A673 (cell line): ENCODE measurements around the gene MUC15.

ENCODE experiments used
- EZH2 ChIP-seq: fragments of 200-600 bp; sonication (generic); IDR thresholded peaks from 2 replicates; pipeline ENCODE4 v1.6.1; 2017; ENCODE audit warnings: borderline replicate concordance, low read depth, mild to moderate bottlenecking, mixed read lengths, antibody characterized with exemption, low read length; ENCODE audit not compliant: poor library complexity, severe bottlenecking
- TF ChIP-seq, protein P1 (sequence below): fragments of 300-800, 200-600 bp; sonication (generic); conservative IDR thresholded peaks from 2 replicates; pipeline ENCODE4 v1.5.1; 2017; ENCODE audit warnings: low read depth, mild to moderate bottlenecking, antibody characterized with exemption, low read length, moderate library complexity, mixed read lengths

DNA sequence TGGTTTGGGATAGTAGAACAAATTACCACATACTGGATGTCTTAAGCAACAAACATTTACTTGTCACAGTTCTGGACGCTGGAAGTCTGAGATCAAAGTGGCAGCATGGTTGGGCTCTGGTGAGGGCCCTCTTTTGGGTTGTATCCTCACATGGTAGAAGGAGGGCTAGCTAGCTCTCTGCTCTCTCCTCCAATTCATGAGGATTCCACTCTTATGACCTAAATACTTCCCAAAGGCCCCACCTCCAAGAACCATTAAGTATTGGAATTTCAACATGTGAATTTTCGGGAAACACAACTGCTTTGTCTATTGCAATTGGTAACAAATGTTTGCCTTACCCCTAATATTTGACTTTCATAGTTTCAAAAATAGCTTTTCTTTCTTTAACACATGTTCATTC, 52.6 kb downstream of the MUC15 start:
- TF ChIP-seq, protein P1, sequence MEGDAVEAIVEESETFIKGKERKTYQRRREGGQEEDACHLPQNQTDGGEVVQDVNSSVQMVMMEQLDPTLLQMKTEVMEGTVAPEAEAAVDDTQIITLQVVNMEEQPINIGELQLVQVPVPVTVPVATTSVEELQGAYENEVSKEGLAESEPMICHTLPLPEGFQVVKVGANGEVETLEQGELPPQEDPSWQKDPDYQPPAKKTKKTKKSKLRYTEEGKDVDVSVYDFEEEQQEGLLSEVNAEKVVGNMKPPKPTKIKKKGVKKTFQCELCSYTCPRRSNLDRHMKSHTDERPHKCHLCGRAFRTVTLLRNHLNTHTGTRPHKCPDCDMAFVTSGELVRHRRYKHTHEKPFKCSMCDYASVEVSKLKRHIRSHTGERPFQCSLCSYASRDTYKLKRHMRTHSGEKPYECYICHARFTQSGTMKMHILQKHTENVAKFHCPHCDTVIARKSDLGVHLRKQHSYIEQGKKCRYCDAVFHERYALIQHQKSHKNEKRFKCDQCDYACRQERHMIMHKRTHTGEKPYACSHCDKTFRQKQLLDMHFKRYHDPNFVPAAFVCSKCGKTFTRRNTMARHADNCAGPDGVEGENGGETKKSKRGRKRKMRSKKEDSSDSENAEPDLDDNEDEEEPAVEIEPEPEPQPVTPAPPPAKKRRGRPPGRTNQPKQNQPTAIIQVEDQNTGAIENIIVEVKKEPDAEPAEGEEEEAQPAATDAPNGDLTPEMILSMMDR: no peak
- no peak for TF ChIP-seq EZH2
